WERI-Rb-1 (cell line): ENCODE data around the gene IFIT3.

Source experiments
- DNase-seq: peaks from one replicate; pipeline ENCODE4 v3.0.0-alpha.2; 2020
- H3K27ac ChIP-seq: fragments of 250-450 bp; sonication (Bioruptor Pico); 2 replicates; pipeline ENCODE4 v1.5.1; 2020; ENCODE audit warnings: mild to moderate bottlenecking, moderate library complexity
- H3K27me3 ChIP-seq: fragments of 250-450 bp; sonication (Bioruptor Pico); 2 replicates; pipeline ENCODE4 v1.5.1; 2021; ENCODE audit warnings: mild to moderate bottlenecking, low read depth, moderate library complexity; ENCODE audit not compliant: insufficient read depth, severe bottlenecking
- H3K36me3 ChIP-seq: fragments of 250-450 bp; sonication (Bioruptor Pico); 2 replicates; pipeline ENCODE4 v1.5.1; 2020; ENCODE audit warnings: mild to moderate bottlenecking, moderate library complexity
- H3K4me3 ChIP-seq: 2 replicates; pipeline ENCODE4 v1.5.1; 2011; ENCODE audit warnings: low read depth, mild to moderate bottlenecking, control low read depth, low read length
- H3K9me3 ChIP-seq: fragments of 250-450 bp; sonication (Bioruptor Pico); 2 replicates; pipeline ENCODE4 v1.5.1; 2021; ENCODE audit warnings: mild to moderate bottlenecking, moderate library complexity; ENCODE audit not compliant: severe bottlenecking
- CTCF ChIP-seq: IDR thresholded peaks from 2 replicates; pipeline ENCODE4 v1.5.1; 2011; ENCODE audit warnings: low read depth, mild to moderate bottlenecking, control low read depth, inconsistent platforms, low read length

IFIT3 gene

GRCh38 chr10:89355394-89355931, 27.7 kb downstream of the IFIT3 start:
- no peak for TF ChIP-seq CTCF
- Histone ChIP-seq H3K9me3 (no peaks in the 10 kb centered on the region), H3K27me3 (no peaks in the 10 kb centered on the region), H3K36me3 (no peaks in the 10 kb centered on the region), H3K27ac (no peak overlapping the region), H3K4me3 (no peak overlapping the region)
- DNase-seq, result no peak

GRCh38 chr10:89357096-89357495, 29.3 kb downstream of the IFIT3 start:
- DNase-seq, result no peak
- Histone ChIP-seq H3K9me3 (no peaks in the 10 kb centered on the region), H3K27me3 (no peaks in the 10 kb centered on the region), H3K4me3 (no peak overlapping the region), H3K27ac (no peak overlapping the region), H3K36me3 (no peaks in the 10 kb centered on the region)
- no peak for TF ChIP-seq CTCF

- Histone ChIP-seq H3K27me3 (no peaks in the 10 kb centered on the region), H3K4me3 (no peak overlapping the region), H3K27ac (no peak overlapping the region), H3K36me3 (no peaks in the 10 kb centered on the region), H3K9me3 (no peaks in the 10 kb centered on the region)
- no peak for DNase-seq
- no peak for TF ChIP-seq CTCF
Observed at GRCh38 chr10:89357975-89358374, 30.2 kb downstream of the IFIT3 start.

GRCh38 chr10:89360157-89360556, 32.4 kb downstream of the IFIT3 start:
- H3K27me3 ChIP-seq, result no peaks in the 10 kb centered on the region
- DNase-seq, result no peak
- no peaks in the 10 kb centered on the region for H3K9me3 ChIP-seq
- H3K27ac ChIP-seq, result no peak overlapping the region
- no peak for TF ChIP-seq CTCF
- H3K4me3 ChIP-seq, result no peak overlapping the region
- no peaks in the 10 kb centered on the region for H3K36me3 ChIP-seq

GRCh38 chr10:89362929-89363328, 35.1 kb downstream of the IFIT3 start:
- Histone ChIP-seq H3K9me3 (no peaks in the 10 kb centered on the region), H3K4me3 (no peak overlapping the region), H3K36me3 (no peaks in the 10 kb centered on the region), H3K27ac (no peak overlapping the region), H3K27me3 (no peaks in the 10 kb centered on the region)
- TF ChIP-seq CTCF, result no peak
- DNase-seq, result no peak

- Histone ChIP-seq H3K9me3 (no peaks in the 10 kb centered on the region), H3K27me3 (no peaks in the 10 kb centered on the region), H3K36me3 (no peaks in the 10 kb centered on the region), H3K27ac (no peak overlapping the region), H3K4me3 (no peak overlapping the region)
- no peak for DNase-seq
- TF ChIP-seq CTCF, result no peak
Observed at GRCh38 chr10:89363729-89364442, 36.1 kb downstream of the IFIT3 start.
